Transverse colon (tissue), 4 donors: ENCODE data around the gene NXPH4. TPM values are rescaled to one million over a fixed set of nuclear protein-coding genes. Genes with fewer than 3 reads are reported as not detected.

Source experiments
- DNase-seq: peaks from one replicate; pipeline ENCODE4 v3.0.0-alpha.2; 2019
- H3K27ac ChIP-seq, 4 donors: fragments of 200-600 bp; sonication (generic); 2 replicates each; pipeline ENCODE4 v1.5.1; 2016 to 2018; ENCODE audit warnings: inconsistent platforms in 4 of 4
- H3K27me3 ChIP-seq: fragments of 200-600 bp; sonication (generic); 2 replicates; pipeline ENCODE4 v1.5.1; 2017; ENCODE audit warnings: inconsistent platforms
- H3K36me3 ChIP-seq, 4 donors: fragments of 200-600 bp; sonication (generic); 2 replicates each; pipeline ENCODE4 v1.5.1; 2017 to 2019; ENCODE audit warnings: inconsistent platforms in 4 of 4
- H3K4me1 ChIP-seq, 4 donors: fragments of 200-600 bp; sonication (generic); 2 replicates each; pipeline ENCODE4 v1.5.1; 2017 to 2020; ENCODE audit warnings: inconsistent platforms in 4 of 4
- H3K4me3 ChIP-seq, 4 donors: fragments of 200-600 bp; sonication (generic); 1 replicate in 1 of 4; 2 replicates in 3 of 4; pipeline versions ENCODE4 v1.5.1 to v1.6.1; 2017 to 2019; ENCODE audit warnings: inconsistent platforms in 4 of 4
- H3K9me3 ChIP-seq, 2 donors: fragments of 200-600 bp; sonication (generic); 2 replicates each; pipeline ENCODE4 v1.5.1; 2017 to 2019; ENCODE audit warnings: inconsistent platforms in 2 of 2
- CTCF ChIP-seq, 5 experiments: fragments of 200-600 bp in 3 of 5; fragments of 450-650 bp in 2 of 5; sonication (generic) in 3 of 5; IDR thresholded peaks; 1 replicate in 2 of 5; 2 replicates in 3 of 5; pipeline ENCODE4 v1.5.1; 2016 to 2017; ENCODE audit warnings: antibody characterized with exemption in 5 of 5, inconsistent platforms in 3 of 5, mild to moderate bottlenecking in 2 of 5, moderate library complexity in 1 of 5
- EP300 ChIP-seq: sonication (generic); formaldehyde crosslinking; IDR thresholded peaks from one replicate; pipeline ENCODE4 v1.6.1; 2017; ENCODE audit warnings: antibody characterized with exemption, low read depth
- POLR2A ChIP-seq: fragments of 450-650 bp; IDR thresholded peaks from one replicate; pipeline ENCODE4 v1.6.1; 2016; ENCODE audit warnings: antibody characterized with exemption, mild to moderate bottlenecking, moderate library complexity
- POLR2AphosphoS5 ChIP-seq, 3 donors: sonication (generic); formaldehyde crosslinking; IDR thresholded peaks; one replicate each; pipeline ENCODE4 v1.6.1; 2016; ENCODE audit warnings: antibody characterized with exemption in 3 of 3
- WGBS, 2 donors: methylation state at CpG; one replicate each; pipeline ENCODE4 v1.1.5; 2018; ENCODE audit warnings: low coverage in 1 of 2; 5-methylcytosine and 5-hydroxymethylcytosine counted together
- in situ Hi-C, 4 donors: fragments of 200-750 bp; cut with MboI; loops; one replicate each; pipeline versions ENCODE4 v1.15.0 to v1.15.1; 2017; ENCODE audit warnings: low sequenced_read_pairs in 3 of 4, low pct_ligation_motif_present in 1 of 4, low pct_unique_long_range_greater_than_20kb in 1 of 4
- intact Hi-C: fragments of 100-400 bp; cut with DNase I; formaldehyde crosslinking; loops from one replicate; pipeline ENCODE4 v1.15.1; 2023; ENCODE audit warnings: low total_unique reads
- total RNA-seq, 4 donors: library from RNA; depleted of rRNA; stranded (reverse); fragments of >200 nt; gene quantifications; one replicate each; pipeline ENCODE4 v1.1.0, GENCODE V29; 2016

NXPH4 gene
- total RNA-seq, 4 donors from 2014 or later: not detected

- 63% methylated on average over 4 of the region's 4 CpGs; no CpG with 5 or more reads in 1 of the 2 donors for WGBS, 2 donors
Measured at GRCh38 chr12:57213763-57214397, 2.7 kb upstream of the NXPH4 start.

GRCh38 chr12:57214398-57214781 lies 2.2 kb upstream of the NXPH4 start:
- TF ChIP-seq POLR2AphosphoS5 (IDR thresholded peaks at IDR 0.05) (peak in 1 of 3 donors; percentile 11), CTCF (IDR thresholded peaks at IDR 0.05) (peak; percentile 71 to 78 (median 77)), POLR2A (no peak)
- H3K4me1 ChIP-seq: peaks cover 16 to 27% (median 18%) of the 10 kb centered on the region in 4 donors
- peaks cover 49% of the 10 kb centered on the region for H3K27me3 ChIP-seq
- 0% methylated on average over 14 of the region's 14 CpGs; no CpG with 5 or more reads in 1 of the 2 donors for WGBS, 2 donors
- intact Hi-C loops (no loop called here), in situ Hi-C loops (no loop called here)
- H3K9me3 ChIP-seq: no peaks in the 10 kb centered on the region
- H3K36me3 ChIP-seq: no peaks in the 10 kb centered on the region
- peak; percentile 70 for DNase-seq
- H3K27ac ChIP-seq: no peak overlapping the region
- H3K4me3 ChIP-seq: no peak overlapping the region

More at GRCh38 chr12:57213763-57214397, 2.7 kb upstream of the NXPH4 start:
- peaks cover 16 to 27% (median 18%) of the 10 kb centered on the region in 4 donors for H3K4me1 ChIP-seq
- no peak overlapping the region for H3K4me3 ChIP-seq
- H3K27me3 ChIP-seq: peaks cover 44% of the 10 kb centered on the region
- DNase-seq: no peak
- no peaks in the 10 kb centered on the region for H3K36me3 ChIP-seq
- intact Hi-C loops: loop anchor here (1.0 kb wide), 1 partner anchor 25 kb away; no protein-coding TSS in a partner anchor
- no peaks in the 10 kb centered on the region for H3K9me3 ChIP-seq
- in situ Hi-C loops: no loop called here
- no peak for TF ChIP-seq POLR2A
- no peak for TF ChIP-seq CTCF (IDR thresholded peaks at IDR 0.05)
- no peak overlapping the region for H3K27ac ChIP-seq

DNA sequence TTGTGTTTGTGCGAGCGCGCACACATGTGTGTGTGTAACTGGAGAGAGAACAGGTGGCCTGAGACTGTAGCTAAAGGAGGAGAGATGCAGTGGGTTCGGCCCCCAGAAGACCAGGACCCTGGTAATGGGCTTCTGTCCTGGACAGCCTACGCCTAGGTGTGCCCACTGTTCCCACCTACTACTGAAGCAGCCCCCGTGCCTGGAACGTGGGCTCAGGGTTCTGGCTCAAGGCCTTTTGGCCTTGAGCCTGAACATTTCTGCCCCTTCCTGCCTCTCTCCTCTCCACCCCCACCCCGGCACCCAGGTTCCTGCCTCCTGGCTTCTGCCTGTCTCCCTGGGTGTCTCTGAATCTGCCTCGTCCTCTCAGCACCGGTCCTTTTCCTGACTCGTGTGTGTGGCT lies 1.5 kb upstream of the NXPH4 start:
- no peak for DNase-seq
- TF ChIP-seq CTCF (IDR thresholded peaks at IDR 0.05) (no peak), POLR2A (no peak), POLR2AphosphoS5 (IDR thresholded peaks at IDR 0.05) (no peak), EP300 (no peak)
- no peaks in the 10 kb centered on the region for H3K9me3 ChIP-seq
- peaks cover 16 to 27% (median 18%) of the 10 kb centered on the region in 4 donors for H3K4me1 ChIP-seq
- in situ Hi-C loops: no loop called here
- H3K4me3 ChIP-seq: no peak overlapping the region
- intact Hi-C loops: no loop called here
- peaks cover 56% of the 10 kb centered on the region for H3K27me3 ChIP-seq
- H3K27ac ChIP-seq: no peak overlapping the region
- 0 to 32% methylated on average over 1 to 11 of the region's 11 CpGs for WGBS, 2 donors
- H3K36me3 ChIP-seq: no peaks in the 10 kb centered on the region

DNA sequence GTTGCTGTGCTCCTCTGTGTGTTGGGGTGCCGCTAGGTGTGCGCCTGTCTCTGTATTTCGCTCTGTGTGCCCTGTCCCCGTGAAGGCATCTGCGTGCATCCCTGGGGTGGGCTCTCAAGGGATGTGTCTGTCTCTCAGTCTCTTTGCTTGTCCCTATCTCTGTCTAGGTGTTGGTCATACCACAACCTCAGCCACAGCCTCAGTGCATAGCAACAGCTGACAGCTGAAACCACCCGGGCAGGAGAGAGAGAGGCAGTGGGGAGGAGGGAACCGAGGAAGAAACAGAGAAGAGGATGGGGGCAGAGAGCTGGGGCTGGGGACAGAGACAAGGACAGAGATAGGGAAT lies 953 bp upstream of the NXPH4 start:
- no peaks in the 10 kb centered on the region for H3K36me3 ChIP-seq
- H3K27ac ChIP-seq: no peak overlapping the region
- peaks cover 62% of the 10 kb centered on the region for H3K27me3 ChIP-seq
- intact Hi-C loops: no loop called here
- WGBS, 2 donors: 11% methylated on average over 7 of the region's 7 CpGs; no CpG with 5 or more reads in 1 of the 2 donors
- in situ Hi-C loops: no loop called here
- DNase-seq: no peak
- no peak for TF ChIP-seq EP300
- TF ChIP-seq POLR2AphosphoS5 (IDR thresholded peaks at IDR 0.05): no peak
- no peak for TF ChIP-seq POLR2A
- no peaks in the 10 kb centered on the region for H3K9me3 ChIP-seq
- peaks cover 16 to 27% (median 18%) of the 10 kb centered on the region in 4 donors for H3K4me1 ChIP-seq
- H3K4me3 ChIP-seq: no peak overlapping the region
